ENCODE measurements around the gene TAS2R13. TPM values are rescaled to one million over a fixed set of nuclear protein-coding genes. Genes with fewer than 3 reads are reported as not detected.

Gene TAS2R13
- total RNA-seq, 1 donor from 2014 or later, result 0.43 TPM

- no peak for DNase-seq (ENCODE audit: missing footprints)
- no peak for ATAC-seq
- intact Hi-C loops (cut with DNase I), result no loop called here
Observed at GRCh38 chr12:10889226-10889625, 20.1 kb downstream of the TAS2R13 start.

DNA sequence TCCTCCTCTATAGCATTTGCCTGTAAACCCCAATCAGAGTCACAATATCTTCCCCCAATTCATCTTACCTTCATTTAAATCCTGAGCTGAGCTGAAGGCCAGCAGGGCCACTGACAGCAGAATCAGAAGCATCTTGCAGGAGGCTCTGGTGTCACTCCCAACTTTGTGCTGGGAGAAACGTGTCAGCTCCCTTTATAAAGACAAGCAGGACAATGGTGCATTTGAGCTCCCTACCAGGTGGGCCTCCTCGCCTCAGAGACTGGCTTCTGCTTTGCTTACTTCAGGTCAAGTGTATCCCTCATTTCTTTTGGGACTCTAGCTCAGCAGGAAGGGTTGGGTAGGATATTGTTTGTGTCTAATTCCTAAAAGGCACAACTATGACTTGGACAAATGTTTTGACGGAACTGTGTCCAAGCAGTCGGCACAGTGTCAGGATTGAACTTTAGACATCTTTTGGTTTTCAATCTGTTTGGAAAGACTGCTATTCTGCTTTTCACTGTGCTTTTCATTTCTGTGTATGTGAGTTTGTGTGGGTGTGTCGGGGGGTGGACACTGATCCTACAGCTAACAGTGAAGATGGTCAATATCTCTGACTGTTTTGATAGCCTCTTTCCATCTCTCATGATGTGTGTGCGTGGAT lies 25.2 kb downstream of the TAS2R13 start, which contains the start of gene PRH1:
Gene PRH1, minus strand, starts transcription at position 170 of the 640 bp plus-strand sequence. Its CDS starts 38 bp downstream, at position 132.
- ATAC-seq, result no peak

GRCh38 chr12:10873378-10873777 lies 36.0 kb downstream of the TAS2R13 start:
- intact Hi-C loops (cut with DNase I), result no loop called here
- DNase-seq (ENCODE audit: missing footprints) (no peak), ATAC-seq (no peak)

More for the DNA sequence above, 25.2 kb downstream of the TAS2R13 start, which contains the start of gene PRH1:
- intact Hi-C loops (cut with DNase I), result no loop called here
- DNase-seq (ENCODE audit: missing footprints), result no peak

GRCh38 chr12:10867381-10867780 lies 42.0 kb downstream of the TAS2R13 start:
- ATAC-seq (no peak), DNase-seq (ENCODE audit: missing footprints) (no peak)
- intact Hi-C loops (cut with DNase I), result loop anchor here (10.0 kb wide), 1 partner anchor 327 kb away; no protein-coding TSS in a partner anchor

- ATAC-seq, result no peak
- intact Hi-C loops (cut with DNase I), result loop anchor here (10.0 kb wide), 1 partner anchor 331 kb away; no protein-coding TSS in a partner anchor
- DNase-seq (ENCODE audit: missing footprints), result no peak
Observed at GRCh38 chr12:10863512-10864218, 45.7 kb downstream of the TAS2R13 start.

DNA sequence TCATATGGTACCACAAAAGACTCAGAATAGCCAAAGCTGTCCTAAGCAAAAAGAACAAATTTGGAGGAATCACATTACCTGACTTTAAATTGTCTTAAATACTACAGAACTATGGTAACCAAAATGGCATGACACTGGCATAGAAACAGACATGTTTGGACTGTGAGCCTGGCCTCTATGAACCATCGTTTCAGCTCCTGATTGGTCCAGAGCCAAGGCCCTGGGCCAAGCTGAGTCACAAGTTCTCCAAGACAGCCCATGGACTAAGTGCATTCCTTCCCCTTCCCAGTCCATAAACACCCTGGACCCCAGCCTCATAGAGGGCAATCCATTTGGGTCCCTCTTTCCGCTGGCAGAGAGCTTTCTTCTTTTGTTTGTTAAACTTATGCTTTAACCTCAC lies 48.0 kb downstream of the TAS2R13 start:
- intact Hi-C loops (cut with DNase I), result loop anchor here (10.0 kb wide), 1 partner anchor 333 kb away; no protein-coding TSS in a partner anchor
- DNase-seq (ENCODE audit: missing footprints) (no peak), ATAC-seq (no peak)

Other genes starting within 250 kb of the TAS2R13 start
- not detected for gene STYK1, start 235.5 kb downstream of the TAS2R13 start, total RNA-seq
- gene YBX3, start 186.2 kb downstream of the TAS2R13 start, total RNA-seq, result 594 TPM
- gene TAS2R7, start 106.9 kb downstream of the TAS2R13 start, total RNA-seq, result not detected
- gene TAS2R8, start 102.3 kb downstream of the TAS2R13 start, total RNA-seq, result not detected
- not detected for gene TAS2R9, start 99.4 kb downstream of the TAS2R13 start, total RNA-seq
- not detected for gene TAS2R10, start 83.2 kb downstream of the TAS2R13 start, total RNA-seq
- gene PRR4, start 60.1 kb downstream of the TAS2R13 start, total RNA-seq, result 1.8 TPM
- gene PRH1, start 25.3 kb downstream of the TAS2R13 start, total RNA-seq, result 4.2 TPM
- not detected for gene PRH2, start 19.7 kb upstream of the TAS2R13 start, total RNA-seq
- gene TAS2R14, start 29.7 kb upstream of the TAS2R13 start, total RNA-seq, result 0.38 TPM
- gene TAS2R50, start 77.3 kb upstream of the TAS2R13 start, total RNA-seq, result not detected
- 0.46 TPM for gene TAS2R20, start 88.7 kb upstream of the TAS2R13 start, total RNA-seq
- gene TAS2R19, start 113.1 kb upstream of the TAS2R13 start, total RNA-seq, result 0.49 TPM
- 0.41 TPM for gene TAS2R31, start 121.8 kb upstream of the TAS2R13 start, total RNA-seq
- gene TAS2R46, start 152.7 kb upstream of the TAS2R13 start, total RNA-seq, result 0.43 TPM
- gene TAS2R43, start 182.8 kb upstream of the TAS2R13 start, total RNA-seq, result not detected
- gene TAS2R30, start 225.1 kb upstream of the TAS2R13 start, total RNA-seq, result 0.27 TPM

Measured in Right ventricle myocardium inferior (tissue), 1 donor.